Hematopoietic multipotent progenitor cell treated with erythropoietin and hydrocortisone succinate and interleukin-3 and kit ligand, for 4 days (in vitro differentiated cells): Measurements from ENCODE around the gene STIM2.

ENCODE experiments used
- DNase-seq: peaks from one replicate; pipeline ENCODE4 v3.0.0-alpha.2; 2015

Gene STIM2

DNA sequence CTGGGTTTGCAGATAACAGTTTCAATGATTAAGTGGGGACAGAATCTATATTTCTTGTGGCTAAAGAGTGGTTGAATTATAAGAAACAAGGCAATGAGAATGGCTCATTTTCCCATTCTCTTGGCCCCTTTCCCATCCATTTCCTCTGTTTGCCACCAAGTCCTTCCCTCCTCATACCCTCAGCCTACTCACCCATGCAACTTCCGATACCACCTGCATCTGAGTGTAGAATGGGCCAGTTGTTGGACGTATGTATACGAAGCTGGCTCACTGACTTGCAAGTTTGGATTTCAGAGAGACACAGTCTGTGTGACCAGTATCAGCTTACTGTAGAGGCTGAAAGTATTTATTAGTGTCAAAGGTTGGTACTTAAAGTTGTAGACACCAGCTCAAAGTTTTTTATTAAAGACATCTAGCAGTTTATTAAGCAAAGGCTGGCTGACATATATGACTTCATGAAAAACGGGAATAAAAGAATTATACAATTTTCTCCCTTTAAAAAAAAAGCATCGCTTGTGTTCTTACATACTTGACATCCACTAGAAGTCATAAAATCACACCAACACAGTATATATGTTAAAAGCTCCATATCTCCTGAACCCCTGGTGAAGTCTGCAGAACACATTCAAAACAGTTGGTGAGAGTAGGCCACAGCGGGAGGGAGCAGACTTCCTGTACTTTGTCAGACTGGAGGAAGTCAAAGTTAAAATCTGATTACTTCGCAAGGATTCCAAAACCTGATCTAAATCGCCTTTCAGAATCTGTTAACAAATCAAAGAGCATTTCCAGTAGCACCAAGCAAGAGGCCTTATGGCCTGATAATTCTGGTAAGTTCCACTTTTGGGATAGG, 22.4 kb upstream of the STIM2 start:
- no peak for DNase-seq

DNA sequence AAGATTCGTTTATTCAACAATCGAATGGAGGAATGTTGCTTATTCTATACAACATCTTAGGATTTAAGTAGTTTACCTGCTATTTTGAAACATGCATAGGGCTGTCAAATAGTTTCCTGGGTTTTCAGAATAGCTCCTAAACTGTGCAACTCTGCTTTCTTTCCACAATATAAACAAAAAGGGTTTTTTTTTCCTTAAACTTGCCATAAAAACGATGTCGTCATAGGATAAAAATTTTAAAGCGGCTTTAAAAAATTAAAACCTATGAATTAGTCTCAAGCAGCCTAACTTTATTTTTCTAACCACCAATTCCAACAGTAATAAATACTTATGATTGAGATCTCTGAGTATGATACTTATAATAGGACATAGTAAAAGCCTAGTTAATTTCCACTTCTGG, 21.6 kb upstream of the STIM2 start:
- no peak for DNase-seq

DNA sequence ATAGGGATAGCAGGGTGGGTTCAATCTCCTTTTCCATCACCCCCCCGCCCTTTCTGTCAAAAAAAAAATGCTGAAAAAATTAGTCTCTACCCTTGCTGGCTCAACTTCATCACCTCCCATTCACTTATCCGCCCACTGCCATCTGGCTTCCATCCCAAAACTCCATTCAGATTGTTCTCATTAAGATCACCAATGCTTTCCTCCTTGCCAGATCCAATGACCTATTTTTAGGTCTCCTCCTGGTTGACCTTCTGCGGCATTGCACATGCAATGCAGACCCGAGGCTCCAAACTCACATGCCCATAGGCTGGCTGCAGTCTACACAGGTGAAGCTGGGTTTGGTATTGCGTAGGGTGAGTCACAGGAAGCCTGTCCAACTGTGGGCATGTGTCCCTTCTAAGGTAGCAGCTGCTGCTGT, 21.1 kb upstream of the STIM2 start:
- no peak for DNase-seq

DNA sequence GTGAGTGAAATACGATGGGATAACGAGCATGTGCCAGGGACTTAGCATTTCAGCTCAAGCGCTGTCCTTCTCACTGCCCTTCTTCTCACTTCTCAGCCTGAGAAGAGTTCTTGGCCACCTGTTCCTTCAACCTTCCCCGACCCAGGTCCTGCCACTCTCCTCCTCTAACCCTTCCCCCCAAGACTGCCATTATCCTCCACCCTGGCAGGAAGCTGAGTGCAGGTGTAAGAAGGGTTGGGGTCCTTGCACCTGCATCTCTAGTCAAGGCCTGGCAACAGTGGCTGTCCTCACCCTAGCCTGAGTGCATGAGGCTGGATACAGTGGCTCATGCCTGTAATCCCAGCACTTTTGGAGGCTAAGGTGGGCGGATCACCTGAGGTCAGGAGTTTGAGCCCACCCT, 19.9 kb upstream of the STIM2 start:
- no peak for DNase-seq

DNA sequence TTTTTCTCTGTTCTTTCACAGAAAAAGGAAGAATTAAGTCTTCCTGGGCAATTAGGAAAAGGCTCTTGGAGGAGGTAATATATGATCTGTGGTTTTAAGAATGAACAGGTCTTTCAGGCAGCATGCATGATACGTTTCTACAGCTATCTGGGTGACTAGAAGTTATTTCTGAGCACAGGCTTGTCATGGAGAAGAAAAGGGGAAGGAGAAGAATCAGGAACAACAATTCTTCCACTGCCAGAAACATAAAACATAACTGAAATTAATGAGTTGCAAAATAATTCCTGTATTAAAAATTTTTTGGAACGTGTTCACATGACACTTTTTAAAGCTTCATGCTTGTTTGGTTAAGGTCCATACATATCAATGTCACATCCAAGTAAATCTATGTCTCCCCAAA, 17.7 kb upstream of the STIM2 start:
- peak; percentile 24 for DNase-seq

DNA sequence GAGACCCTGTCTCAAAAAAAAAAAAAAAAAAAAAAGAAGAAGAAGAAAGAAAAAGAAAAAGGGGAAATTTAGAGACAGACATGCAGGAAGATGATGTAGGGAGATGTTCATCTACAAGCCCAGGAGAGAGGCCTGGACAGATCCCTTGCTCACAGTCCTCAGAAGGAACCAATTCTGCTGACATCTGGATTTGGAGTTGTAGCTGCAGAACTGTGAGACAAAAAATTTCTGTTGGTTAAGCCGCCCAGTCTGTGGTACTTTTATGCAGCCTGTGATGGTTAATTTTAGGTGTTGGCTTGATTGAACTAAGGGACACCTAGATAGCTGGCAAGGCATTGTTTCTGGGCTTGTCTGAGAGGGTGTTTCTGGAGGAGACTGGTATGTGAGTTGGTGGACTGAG, 10.1 kb upstream of the STIM2 start:
- DNase-seq: no peak

DNA sequence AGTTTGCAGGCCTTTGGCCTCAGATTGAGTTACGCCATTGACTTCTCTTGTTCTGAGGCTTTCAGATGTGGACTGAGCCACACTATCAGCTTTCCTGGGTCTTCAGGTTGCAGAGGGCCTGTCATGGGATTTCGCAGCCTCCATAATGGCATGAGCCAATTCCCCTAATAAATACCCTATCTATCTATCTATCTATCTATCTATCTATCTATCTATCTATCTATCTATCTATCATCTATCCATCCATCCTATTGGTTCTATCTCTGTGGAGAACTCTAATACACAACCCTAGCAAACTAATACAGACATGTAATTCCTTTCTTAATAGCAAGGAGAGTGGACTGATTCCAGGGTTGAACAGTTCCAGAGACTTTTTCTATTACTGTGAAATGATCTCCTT, 9.5 kb upstream of the STIM2 start:
- no peak for DNase-seq

DNA sequence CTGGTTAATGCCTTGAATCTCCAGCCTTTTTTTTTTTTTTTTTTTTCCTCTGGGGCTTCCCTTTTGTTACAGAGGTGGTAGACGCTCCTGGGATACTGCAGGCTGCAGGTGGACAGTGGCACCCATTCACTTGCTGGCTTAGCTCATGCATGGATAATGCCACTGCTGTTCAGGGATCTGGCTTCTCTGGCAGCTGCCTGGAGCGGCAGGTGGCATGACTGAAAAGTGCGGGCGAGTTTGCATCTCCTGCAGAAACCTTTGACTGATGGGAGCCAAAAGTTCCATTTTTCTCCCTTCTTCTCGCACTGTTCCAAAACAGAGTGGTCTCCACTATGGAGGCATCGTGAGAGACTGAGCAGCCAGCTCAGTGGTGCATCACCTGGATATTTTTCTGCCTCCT, 5.9 kb upstream of the STIM2 start:
- DNase-seq: no peak

DNA sequence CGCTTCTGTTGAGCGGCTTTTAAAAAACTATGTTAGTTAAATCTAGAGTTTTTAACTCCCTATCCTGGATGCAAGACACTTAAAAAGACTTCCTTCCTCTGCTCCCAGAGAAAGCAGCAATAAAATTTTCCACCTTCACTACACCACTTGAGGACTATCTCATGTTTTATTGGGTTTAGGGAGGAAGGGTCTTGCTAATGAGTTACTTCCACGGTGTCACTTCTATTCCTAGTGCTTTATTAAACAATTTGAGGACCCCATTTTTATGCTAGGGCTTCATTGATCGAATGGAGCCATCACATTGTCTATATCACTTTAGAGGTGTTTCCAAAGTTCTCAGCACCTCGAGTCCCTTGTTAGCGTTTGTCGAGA, 3.7 kb upstream of the STIM2 start:
- no peak for DNase-seq

DNA sequence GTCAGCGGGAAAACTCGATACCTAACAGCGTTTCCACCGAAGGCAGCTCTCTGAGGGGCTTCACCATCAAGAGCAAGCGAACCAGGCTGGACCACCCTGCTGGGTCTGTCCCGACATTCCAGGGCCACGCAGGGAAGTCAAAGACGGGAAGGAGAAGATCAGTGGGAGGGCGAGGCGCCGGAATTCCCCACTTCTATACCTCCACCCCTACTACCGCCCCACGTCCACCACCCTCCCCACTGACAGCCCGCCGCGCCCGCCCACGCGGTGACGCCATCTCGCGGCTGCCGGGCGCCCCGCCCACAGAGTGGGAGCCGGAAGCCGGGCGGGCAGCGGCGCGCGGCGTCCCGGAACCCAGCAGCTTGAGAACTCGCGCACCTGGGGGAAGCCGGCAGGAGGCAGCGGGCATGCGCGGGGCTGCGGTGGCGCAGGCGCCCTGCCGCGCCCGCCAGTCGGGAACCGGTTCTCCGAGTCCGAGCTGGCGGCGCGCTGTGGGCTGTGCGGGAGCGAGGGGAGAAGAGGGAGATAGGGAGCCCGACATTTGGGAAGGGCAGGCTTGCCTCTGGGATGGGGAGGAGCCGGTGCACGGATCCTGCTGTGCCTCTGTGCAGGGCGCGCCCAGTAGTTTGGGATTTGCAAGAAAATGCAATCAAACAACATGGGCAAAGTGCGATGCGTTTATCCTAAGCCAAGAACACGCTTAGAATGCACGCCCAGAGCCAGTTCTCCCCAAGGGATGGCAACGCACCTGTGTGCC, 3.2 kb upstream of the STIM2 start:
- peak; percentile 95 for DNase-seq

DNA sequence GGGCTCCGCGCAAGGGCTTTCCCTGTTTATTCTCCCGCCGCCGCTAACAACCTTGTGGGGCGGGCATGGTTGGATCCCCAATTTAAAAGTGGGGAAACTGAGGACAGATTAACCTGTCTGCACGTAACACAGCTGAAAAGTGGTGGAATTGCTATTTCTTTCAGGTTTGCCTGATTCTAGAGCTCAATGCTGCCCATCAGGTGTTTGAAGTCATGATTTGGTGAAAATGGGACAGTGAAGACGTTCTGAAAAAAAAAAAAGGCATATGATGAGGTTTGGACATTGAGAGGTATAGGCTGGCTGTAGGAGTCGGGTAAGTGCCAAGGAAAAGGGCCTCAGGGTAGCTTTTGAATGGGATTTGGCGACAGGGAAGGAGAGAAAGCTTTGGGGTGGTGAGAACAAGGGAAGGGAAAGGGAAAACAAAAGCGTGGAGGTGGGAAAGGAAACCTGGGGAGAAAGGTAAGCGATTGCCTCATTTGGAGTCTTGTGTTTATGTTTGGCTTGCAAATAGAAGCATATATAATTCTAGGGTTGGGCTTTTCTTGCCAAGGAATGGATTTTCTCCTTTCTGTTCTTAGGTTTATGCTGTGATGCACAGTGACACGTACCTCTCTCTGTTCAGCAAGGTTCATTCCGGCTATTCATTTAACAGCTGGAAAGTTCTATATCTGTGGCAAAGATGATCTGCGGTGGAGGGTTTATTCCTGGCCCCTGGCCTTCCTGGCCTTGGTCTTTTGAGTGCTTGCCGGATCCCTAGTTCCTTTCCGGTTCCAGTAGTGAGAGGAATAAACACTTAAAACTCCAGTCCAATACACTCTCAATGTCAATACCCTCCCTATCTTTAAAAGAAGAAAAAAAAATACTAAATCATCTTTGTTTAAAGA, 2.4 kb upstream of the STIM2 start:
- DNase-seq: no peak

DNA sequence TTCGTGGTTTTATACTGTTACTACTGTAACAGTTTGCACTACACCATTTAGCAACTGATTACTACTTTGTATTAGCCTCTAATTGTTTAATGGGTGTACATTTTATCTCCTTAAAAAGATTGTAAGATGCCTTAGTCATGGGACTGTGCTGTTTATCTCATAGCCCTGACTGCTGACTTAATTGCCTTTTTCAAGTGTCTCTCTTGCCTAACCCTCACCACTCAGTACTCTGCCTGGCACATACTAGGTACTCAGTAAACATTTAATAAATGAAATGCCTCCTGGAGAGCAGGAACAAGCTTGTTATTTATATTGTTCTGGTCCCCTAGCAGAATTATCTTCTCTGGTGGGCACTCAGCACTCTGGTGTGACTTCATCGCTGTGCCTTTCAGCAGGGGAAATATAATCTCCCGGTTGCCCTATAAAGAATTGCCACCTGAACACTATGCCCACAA, 1.7 kb upstream of the STIM2 start:
- peak; percentile 58 for DNase-seq

DNA sequence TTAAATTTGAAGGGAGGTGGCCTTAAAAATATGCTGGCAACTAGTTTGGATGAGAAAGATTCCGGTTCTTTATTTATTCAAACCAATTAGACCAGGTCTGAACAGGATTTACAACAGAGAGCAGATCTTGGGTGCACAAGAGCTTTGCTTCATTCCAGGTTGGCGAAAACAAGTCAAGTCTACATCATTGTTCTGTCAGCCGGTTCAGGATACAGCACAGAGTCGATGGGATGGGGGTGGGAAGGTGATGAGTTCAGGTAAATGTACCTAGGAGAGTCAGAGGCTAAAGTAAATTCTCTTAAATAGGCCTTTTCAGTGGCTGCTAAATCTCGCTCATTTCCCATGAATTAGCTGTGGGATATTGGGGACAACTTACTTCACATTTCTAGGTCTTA, 882 bp upstream of the STIM2 start:
- DNase-seq: no peak

DNA sequence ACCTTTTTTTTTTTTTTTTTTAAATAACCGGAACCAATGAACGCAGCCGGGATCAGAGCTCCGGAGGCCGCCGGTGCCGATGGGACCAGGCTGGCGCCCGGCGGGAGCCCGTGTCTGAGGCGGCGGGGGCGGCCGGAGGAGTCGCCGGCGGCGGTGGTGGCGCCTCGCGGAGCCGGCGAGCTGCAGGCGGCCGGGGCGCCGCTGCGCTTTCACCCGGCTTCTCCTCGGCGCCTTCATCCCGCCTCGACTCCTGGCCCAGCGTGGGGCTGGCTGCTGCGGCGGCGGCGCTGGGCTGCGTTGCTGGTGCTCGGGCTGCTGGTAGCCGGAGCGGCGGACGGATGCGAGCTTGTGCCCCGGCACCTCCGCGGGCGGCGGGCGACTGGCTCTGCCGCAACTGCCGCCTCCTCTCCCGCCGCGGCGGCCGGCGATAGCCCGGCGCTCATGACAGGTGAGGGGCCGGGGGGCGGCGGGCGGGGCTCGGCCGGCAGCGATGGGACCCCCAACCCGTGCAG, 337 bp downstream of the STIM2 start:
- DNase-seq: peak; percentile 73

DNA sequence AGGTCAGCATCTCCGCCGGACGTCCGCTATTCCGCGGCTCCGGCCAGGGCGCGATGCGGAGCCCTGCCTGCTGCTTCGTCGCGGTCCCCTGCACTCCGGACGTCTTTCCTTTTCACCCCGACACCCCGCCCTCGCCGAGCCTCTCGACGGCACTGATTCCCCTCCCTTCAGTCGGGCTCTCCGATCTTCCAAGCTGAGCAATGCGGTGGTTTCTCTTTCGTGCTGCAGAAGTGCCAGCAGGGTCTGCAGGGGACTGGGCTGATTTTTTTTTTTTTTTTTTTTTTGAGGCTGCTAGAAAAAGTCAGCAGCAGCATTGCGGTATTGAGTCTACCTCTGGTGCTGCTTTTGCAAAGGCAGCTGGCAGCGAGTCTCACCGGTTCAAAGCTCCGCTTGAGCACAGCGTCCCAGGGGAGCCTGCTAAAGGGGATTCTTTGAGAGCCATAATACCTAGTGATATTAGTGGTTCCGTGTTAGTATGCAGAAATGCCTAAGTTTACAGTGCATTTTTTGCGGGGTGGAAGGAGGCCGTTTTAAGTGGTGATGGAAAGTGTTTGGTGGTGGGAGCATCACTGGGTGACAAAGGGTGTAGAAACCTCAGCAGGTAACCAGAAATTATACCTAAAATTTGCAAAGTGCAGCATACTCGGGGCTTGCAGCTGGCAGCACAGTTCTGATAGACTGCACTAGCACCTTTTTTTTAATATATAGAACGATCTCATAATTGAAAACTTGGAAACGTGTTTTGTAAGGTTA, 969 bp downstream of the STIM2 start:
- peak; percentile 84 for DNase-seq

DNA sequence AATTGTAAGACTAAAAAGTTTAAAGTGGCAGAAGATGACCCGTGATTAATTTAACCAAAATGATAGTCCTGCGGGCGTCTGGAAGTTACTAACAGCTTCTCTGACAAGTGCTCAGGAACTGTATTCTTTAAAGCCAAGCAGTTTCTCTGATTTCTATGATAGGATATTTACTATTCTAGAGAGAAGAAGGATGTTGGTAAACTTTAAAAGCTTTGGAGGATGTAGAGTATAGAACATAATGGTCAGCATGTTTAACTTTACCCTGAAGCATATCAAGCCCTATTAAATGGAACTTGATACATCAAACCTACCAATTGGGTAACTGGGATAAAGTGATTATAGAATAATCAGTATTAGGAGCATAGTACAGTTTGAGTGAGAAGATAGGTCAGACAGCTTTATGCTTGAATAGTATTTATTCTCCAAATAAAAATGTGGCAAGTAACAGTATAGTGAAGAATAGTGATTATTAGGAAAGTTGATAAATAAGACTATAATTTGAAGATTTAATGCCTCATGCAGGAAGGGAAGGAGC, 1.8 kb downstream of the STIM2 start:
- no peak for DNase-seq

DNA sequence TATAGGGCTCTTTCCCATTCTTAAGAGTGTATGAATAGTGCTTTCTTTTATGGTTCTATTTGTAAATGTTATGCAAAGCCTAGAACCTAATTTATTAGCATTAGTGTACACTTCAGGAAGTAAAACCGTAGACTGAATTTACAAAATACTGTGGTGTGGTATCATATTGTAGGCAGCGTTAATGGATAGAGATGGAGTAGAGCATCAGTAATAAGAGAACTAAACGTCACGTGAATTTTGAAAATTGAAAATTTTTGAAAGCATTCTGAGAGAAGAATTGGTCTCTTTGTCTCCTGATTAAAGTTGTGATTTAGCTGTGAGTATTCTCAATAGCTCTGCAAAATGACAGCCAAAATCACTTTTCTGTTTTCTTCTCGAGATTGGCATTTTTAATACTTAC, 2.9 kb downstream of the STIM2 start:
- DNase-seq: no peak

DNA sequence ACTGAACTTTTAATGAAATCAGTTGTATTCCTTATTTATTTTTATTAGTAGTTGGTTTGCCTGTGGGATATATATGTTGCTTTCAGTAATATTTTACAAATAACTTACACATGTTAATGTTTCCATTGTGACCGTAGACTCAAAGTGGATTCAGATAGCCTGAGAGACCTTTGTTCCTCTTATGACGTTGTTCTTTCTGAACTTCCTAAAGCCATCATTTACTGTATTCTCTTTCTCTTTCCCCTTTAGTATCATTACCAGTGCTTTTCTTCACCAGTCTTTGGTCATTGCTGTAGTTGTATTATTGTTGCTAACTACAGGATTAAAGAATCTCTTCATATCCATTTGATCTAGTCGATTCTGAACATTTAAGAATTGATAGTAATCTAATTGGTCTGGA, 4.3 kb downstream of the STIM2 start:
- peak; percentile 55 for DNase-seq

DNA sequence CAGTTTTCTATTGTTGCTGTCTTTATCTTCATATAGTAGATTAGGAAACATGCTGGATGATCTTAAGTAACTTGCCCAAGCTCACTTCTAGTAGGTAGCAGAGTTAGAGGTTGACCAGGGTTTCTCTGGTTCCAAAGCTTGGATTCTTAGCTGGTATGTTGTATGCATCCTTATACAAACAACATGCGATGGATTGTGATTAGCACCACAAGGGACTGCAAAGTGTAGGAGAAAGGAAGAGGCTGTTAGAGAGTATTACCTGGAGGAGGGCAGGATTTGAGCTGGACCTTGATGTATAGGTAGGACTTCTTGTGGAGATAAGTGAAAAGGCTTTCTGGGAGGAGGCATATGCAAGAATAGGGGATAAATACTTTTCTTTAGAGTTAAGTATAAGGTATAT, 5.6 kb downstream of the STIM2 start:
- no peak for DNase-seq

DNA sequence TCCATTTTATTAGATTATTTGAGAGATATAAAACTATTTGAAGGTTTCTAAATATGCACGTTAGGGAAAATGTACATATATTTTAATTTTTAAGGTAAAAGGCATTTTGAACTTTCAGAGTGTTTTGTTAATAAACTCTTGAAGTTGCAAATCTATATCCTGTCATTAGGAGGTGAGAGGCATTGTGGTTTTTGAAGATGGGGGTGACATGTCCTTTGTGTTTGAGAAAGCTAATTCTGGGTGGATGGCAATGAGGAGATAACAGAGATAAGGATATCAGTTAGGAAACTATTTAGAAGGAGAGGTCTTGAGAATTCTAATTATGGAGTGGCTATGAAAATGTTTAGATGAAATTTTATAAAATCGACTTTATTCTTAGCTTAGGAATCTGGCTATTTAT, 6.1 kb downstream of the STIM2 start:
- no peak for DNase-seq

DNA sequence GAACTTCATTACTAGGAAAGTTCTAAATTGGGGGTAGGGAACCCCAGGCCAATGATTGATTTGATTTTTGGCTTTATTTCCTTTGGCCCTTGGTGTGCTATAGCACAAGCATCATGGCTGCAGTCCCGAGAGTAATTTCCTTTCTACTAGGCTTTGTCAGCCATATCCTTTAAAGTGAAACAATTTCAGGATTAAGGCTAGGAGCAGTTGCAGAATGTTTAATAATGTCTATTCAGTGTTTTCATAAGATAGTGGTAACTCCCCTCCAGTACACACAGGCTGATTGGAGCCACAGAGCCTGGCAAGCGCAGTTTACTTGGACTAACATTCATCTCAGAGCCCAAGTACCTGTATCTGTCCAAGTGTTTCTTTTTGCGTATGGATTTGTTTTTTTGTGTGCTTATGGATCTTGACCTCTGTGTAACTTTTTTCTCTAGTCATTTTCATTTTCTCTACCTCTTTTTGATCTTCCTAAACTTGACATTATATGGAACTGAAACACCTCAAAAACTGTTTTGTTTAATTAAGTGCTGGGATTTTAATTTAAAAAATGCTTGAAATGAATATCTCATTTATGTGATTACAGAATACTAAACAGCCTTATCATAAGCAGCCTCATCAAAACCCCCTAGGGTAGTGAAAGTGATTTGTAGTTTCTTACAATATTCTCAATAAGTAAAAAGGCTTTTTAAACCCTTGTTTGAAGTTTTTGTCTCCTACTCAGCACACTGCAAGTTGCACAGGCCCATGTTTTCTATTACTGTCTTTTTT, 7.5 kb downstream of the STIM2 start:
- no peak for DNase-seq
